Testis (tissue), 2 donors: Measurements from ENCODE around the gene GLYATL1.

Experiments used
- CTCF ChIP-seq, 3 experiments: fragments of 450-650 bp in 2 of 3; fragments of 200-600 bp in 1 of 3; sonication (generic) in 1 of 3; IDR thresholded peaks; one replicate each; pipeline ENCODE4 v1.5.1; 2016 to 2019; ENCODE audit warnings: antibody characterized with exemption in 3 of 3, mild to moderate bottlenecking in 2 of 3, moderate library complexity in 1 of 3
- POLR2A ChIP-seq: fragments of 450-650 bp; IDR thresholded peaks from one replicate; pipeline ENCODE4 v1.6.1; 2017; ENCODE audit warnings: antibody characterized with exemption, mild to moderate bottlenecking, moderate library complexity

DNA sequence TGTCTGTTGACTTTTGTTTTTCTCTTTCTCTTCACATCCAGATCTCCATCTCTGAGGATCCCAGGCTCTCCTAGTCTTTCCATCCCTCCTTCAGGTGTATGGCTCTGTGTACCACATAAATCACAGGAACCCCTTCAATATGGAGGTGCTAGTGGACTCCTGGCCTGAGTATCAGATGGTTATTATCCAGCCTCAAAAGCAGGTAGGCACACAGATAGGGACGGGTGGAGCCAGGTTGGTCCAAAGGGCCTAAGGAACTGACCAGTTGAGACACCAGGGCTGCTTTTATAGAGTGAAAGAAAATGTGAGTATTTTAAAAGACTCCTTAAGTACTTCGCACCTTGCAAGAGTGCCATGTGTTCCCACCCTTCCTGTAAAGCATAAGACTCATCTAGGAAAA, 39.9 kb downstream of the GLYATL1 start:
- no peak for TF ChIP-seq CTCF (IDR thresholded peaks at IDR 0.05)
- no peak for TF ChIP-seq POLR2A
